NCI-H446 treated with DMSO at 0.1 percent for 48 hours (cell line): Measurements from ENCODE around the gene CEMP1.
"Not testable (repeated sequence)": the region's sequence is repeated elsewhere in the genome, so short reads cannot be mapped to it uniquely, and the experiment has no call there.

ENCODE experiments used
- DNase-seq: peaks from one replicate; lab custom pipeline; 2025; lab: John Stamatoyannopoulos, UW

The CEMP1 gene, protein sequence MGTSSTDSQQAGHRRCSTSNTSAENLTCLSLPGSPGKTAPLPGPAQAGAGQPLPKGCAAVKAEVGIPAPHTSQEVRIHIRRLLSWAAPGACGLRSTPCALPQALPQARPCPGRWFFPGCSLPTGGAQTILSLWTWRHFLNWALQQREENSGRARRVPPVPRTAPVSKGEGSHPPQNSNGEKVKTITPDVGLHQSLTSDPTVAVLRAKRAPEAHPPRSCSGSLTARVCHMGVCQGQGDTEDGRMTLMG

DNA sequence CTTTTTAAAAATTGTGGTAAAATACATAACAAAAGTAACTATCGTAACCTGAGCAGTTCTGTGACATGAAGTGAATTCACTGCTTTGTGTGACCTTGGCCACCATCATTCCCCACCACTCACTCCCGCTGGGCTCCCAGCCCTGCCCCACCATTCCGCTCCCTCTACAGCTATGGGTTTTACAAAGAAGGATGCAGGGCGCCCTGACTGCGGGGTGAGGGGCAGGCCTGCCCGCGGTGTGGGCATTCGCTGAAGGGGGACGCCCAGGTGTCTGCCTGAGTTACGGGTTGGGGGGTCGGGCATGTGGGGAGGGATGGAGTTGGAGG is at the start of gene CEMP1:
TSS of gene CEMP1 (minus strand) at position 38 of the 325 bp plus-strand sequence. CDS start 335 bp downstream, outside the sequence.
- DNase-seq = no peak

GRCh38 chr16:2580818-2581217 is 49.6 kb upstream of the CEMP1 start:
- not testable (repeated sequence) for DNase-seq

GRCh38 chr16:2580143-2580542 is 48.9 kb upstream of the CEMP1 start:
- not testable (repeated sequence) for DNase-seq

- not testable (repeated sequence) for DNase-seq
Measured at GRCh38 chr16:2578905-2579304, 47.7 kb upstream of the CEMP1 start.

DNA sequence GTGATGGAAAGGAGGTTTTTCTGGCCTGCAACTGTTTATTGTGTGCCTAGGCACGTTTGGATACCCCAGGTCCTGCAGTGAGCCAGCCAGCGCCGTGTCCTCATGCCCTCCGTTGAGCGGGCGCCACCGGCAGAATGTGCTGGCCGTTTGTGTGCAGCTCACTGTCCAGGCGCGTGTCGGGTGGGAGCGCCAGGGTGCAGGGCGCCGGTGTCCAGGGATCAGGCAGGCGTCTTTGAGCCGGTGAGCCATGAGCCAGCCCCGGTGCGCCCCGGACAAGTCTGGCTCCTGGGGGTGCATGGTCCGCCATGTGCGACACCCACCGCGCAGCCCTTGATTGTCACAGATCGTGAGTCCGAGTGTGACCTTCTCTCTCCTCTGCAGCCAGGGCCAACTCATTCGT is 45.8 kb upstream of the CEMP1 start:
- DNase-seq = not testable (repeated sequence)

DNA sequence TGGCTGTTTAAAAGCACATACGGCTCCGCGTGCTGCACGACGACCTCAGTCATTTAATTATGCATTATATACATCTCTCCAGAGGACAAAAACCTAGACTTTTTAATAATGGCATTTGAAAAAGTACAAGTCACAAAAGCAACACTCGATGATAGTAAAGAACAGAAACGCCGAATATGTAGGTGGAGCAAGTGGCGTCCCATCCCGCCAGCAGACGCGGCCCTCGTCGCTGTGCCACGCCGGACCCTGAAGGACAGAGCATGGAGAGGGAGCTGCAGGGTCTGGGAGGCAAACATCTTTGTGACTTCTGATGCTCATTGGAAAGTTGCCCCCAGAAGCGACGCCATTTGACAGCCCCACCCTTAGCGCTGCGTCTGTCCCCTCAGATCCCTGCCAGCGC is 44.6 kb upstream of the CEMP1 start:
- DNase-seq = not testable (repeated sequence)

DNA sequence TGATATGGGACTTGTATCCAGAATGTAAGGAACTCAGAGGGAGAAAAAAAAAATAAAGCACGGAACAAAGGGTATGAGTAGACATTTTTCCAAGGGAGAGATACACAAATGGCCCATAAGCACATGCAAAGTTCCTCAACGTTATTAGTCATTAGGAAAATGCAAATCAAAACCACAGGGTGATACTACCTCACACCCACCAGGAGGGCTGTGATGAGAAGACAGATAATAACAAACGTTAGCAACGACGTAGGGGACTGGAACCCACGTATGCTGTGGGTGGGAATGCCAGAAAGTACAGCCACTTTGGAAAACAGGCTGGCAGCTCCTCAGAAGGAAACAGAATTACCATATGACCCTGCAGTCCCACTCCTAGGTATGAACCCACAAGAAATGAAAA is 41.5 kb upstream of the CEMP1 start:
- not testable (repeated sequence) for DNase-seq

DNA sequence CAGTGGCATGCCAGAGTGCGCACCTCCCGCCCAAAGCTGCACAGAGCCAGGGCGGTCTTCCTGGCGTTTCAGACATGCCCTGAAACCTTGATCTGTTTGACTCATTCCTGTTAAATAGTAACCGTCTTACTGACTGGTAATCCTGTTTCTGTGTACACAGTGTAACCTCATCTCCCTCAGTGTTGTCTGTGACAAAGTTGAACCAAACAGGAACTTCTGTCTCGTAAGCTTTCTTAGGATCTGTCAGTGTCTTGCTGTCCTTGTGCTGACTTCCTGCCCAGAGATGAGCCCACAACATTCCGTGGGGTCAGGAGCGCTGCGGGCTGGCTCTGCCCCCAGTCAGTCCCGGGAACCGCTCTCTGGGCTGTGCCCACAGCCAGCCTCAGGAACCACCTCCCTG is 37.4 kb upstream of the CEMP1 start:
- DNase-seq = not testable (repeated sequence)

DNA sequence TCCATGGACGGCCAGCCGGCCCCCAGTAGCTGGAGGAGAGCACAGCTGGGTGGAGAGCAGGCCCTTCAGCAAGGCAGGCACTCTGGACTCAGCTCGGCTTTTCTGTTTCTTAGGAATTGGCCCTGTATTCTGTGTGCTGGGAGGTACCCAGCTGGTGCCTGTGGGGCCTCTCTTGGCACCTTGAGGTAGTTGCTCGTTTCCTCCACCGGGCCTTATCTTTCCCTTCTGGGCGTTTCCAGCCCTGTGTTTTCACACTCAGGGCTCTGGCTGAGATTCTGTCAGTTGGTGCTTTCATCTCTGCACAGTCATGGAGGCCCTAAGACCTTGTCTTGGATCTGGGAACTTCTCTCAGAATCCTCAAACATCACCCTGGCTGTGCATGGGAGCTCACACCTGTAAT is 36.3 kb upstream of the CEMP1 start:
- DNase-seq = not testable (repeated sequence)

- not testable (repeated sequence) for DNase-seq
Measured at GRCh38 chr16:2560798-2561133, 29.6 kb upstream of the CEMP1 start.

DNA sequence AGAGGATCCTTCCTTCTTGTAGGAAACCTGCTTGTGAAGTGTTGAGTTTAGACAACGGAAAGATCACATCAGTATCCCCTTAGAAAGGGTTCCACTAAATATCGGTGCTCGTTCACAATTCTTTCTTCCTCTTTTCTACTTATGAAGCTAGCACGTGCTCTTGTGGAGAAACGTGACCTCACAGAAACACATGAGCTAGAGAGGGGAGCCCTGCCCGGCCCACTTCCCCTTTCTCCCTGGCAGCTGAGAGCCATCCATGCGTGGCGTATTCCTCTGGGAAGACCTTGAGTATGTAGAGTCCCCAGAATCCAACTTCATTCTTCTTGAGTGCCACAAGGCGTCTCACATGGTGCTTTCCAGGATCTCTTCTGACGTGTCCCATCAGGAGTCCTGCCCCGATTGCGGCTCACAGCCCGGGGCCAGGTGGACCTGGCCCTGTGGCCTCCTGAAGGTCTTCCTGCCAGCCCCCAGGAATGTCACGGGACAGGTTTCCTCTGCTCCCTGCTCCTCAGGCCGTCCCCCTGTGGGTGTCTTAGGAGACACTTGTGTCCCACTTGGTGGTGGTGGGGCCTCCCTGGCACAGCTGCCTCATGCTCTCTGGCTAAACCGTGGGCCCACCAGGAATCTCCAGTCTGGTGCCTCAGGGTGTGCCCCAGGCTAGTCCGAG is 29.1 kb upstream of the CEMP1 start:
- DNase-seq = not testable (repeated sequence)

- DNase-seq = not testable (repeated sequence)
Measured at GRCh38 chr16:2557150-2557549, 25.9 kb upstream of the CEMP1 start.

- DNase-seq = not testable (repeated sequence)
Measured at GRCh38 chr16:2554709-2555425, 23.7 kb upstream of the CEMP1 start.

- not testable (repeated sequence) for DNase-seq
Measured at GRCh38 chr16:2551420-2551889, 20.2 kb upstream of the CEMP1 start.

- DNase-seq = not testable (repeated sequence)
Measured at GRCh38 chr16:2550283-2550878, 19.2 kb upstream of the CEMP1 start.

DNA sequence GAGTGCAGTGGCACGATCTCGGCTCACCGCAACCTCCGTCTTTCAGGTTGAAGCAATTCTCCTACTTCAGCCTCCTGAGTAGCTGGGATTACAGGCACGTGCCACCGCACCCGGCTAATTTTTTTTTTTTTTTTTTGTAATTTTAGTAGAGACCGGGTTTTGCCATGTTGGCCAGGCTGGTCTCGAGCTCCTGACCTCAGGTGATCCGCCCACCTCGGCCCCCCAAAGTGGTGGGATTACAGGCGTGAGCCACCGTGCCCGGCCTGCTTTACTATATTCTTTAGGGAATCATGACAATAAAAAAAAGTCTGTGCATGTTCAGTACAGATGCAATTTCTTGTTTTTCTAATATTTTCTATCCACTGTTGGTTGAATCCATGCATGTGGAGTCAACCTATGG is 12.6 kb upstream of the CEMP1 start:
- not testable (repeated sequence) for DNase-seq

GRCh38 chr16:2541409-2541808 is 10.2 kb upstream of the CEMP1 start:
- not testable (repeated sequence) for DNase-seq

- DNase-seq = not testable (repeated sequence)
Measured at GRCh38 chr16:2540912-2541311, 9.7 kb upstream of the CEMP1 start.

DNA sequence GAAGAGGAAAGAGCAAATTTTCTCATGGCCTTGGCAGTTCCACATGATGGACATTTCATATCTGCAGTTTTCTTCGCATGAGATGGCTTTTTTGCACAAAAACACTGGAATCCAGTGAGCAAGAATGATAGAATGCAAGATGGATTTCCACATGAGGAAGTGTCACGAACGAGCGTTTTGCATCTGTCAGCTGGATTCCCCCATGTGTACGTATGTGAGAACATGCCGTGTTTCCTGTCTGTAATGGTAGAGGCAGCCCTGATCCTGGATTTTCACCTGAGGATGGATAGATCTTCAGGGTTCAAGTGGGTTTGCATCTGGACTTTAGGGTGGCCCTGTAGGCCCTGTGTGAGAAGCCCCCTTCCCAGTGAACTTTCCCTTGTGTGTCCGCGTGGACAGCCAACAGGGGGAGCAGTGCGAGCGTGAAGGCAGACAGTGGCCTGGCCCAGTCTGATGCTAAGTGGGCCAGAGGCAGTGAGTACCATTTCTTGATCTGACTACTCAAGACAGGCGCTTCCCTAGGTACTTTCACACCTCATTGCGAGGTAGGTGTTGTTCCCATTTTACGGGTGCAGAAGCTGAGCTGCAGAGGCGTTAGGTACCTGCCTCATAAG is 8.7 kb upstream of the CEMP1 start:
- not testable (repeated sequence) for DNase-seq

GRCh38 chr16:2539192-2539844 is 8.1 kb upstream of the CEMP1 start:
- not testable (repeated sequence) for DNase-seq
